Neuronal stem cell (in vitro differentiated cells): Measurements from ENCODE around the gene SAA2.

Experiments
- DNase-seq: peaks from one replicate; pipeline ENCODE4 v3.0.0-alpha.2; 2013; ENCODE audit warnings: low spot score
- H2AFZ ChIP-seq: one replicate; pipeline ENCODE4 v1.6.1; 2013; ENCODE audit warnings: mild to moderate bottlenecking, low read length, inconsistent platforms
- H2AK5ac ChIP-seq: 2 replicates; pipeline ENCODE4 v1.6.1; 2013; ENCODE audit warnings: low read depth, mild to moderate bottlenecking, inconsistent platforms, low read length, moderate library complexity, mixed read lengths
- H2BK120ac ChIP-seq: 2 replicates; pipeline ENCODE4 v1.6.1; 2013; ENCODE audit warnings: low read depth, mild to moderate bottlenecking, inconsistent platforms, low read length, moderate library complexity, mixed read lengths
- H2BK12ac ChIP-seq: one replicate; pipeline ENCODE4 v1.6.1; 2013; ENCODE audit warnings: low read length, inconsistent platforms
- H2BK15ac ChIP-seq: 2 replicates; pipeline ENCODE4 v1.6.1; 2013; ENCODE audit warnings: mild to moderate bottlenecking, low read length, inconsistent platforms, mixed read lengths
- H2BK5ac ChIP-seq: one replicate; pipeline ENCODE4 v1.6.1; 2013; ENCODE audit warnings: inconsistent platforms, mild to moderate bottlenecking, low read length, moderate library complexity
- H3K14ac ChIP-seq: one replicate; pipeline ENCODE4 v1.6.1; 2013; ENCODE audit warnings: low read length, inconsistent platforms
- H3K18ac ChIP-seq: 2 replicates; pipeline ENCODE4 v1.6.1; 2013; ENCODE audit warnings: low read length, inconsistent platforms
- H3K23ac ChIP-seq: 2 replicates; pipeline ENCODE4 v1.6.1; 2013; ENCODE audit warnings: low read depth, mild to moderate bottlenecking, mixed read lengths, low read length, inconsistent platforms; ENCODE audit not compliant: poor library complexity
- H3K27ac ChIP-seq: replicated peaks from 3 replicates; pipeline ENCODE4 v1.5.1; 2013; ENCODE audit warnings: low read length, inconsistent platforms
- H3K27me3 ChIP-seq, 3 experiments: 2 replicates each; pipeline ENCODE4 v1.6.1; 2013; ENCODE audit warnings: low read length in 3 of 3, mild to moderate bottlenecking in 2 of 3, inconsistent platforms in 1 of 3, low read depth in 1 of 3, mixed read lengths in 1 of 3, moderate library complexity in 1 of 3; ENCODE audit not compliant: control insufficient read depth in 3 of 3, insufficient read depth in 3 of 3
- H3K36me3 ChIP-seq, 2 donors: replicated peaks in 1 of 2; 2 replicates each; pipeline ENCODE4 v1.6.1; 2013; ENCODE audit warnings: low read length in 2 of 2; ENCODE audit not compliant: control insufficient read depth in 2 of 2, insufficient read depth in 2 of 2
- H3K4ac ChIP-seq: 2 replicates; pipeline ENCODE4 v1.6.1; 2013; ENCODE audit warnings: inconsistent platforms, mild to moderate bottlenecking, low read length, moderate library complexity
- H3K4me1 ChIP-seq, 2 donors: 1 replicate in 1 of 2; 2 replicates in 1 of 2; pipeline ENCODE4 v1.6.1; 2013; ENCODE audit warnings: low read length in 2 of 2, low read depth in 1 of 2; ENCODE audit not compliant: control insufficient read depth in 2 of 2, insufficient read depth in 1 of 2
- H3K4me2 ChIP-seq: one replicate; pipeline ENCODE4 v1.6.1; 2013; ENCODE audit warnings: mild to moderate bottlenecking, low read length, inconsistent platforms; ENCODE audit not compliant: insufficient read depth, poor library complexity, severe bottlenecking
- H3K4me3 ChIP-seq, 2 donors: 2 replicates each; pipeline ENCODE4 v1.5.1; 2013; ENCODE audit warnings: low read length in 2 of 2, mild to moderate bottlenecking in 2 of 2, inconsistent platforms in 1 of 2, moderate library complexity in 1 of 2
- H3K79me1 ChIP-seq: one replicate; pipeline ENCODE4 v1.6.1; 2013; ENCODE audit warnings: low read depth, mild to moderate bottlenecking, inconsistent platforms, low read length, moderate library complexity
- H3K9ac ChIP-seq: one replicate; pipeline ENCODE4 v1.6.1; 2013; ENCODE audit warnings: mild to moderate bottlenecking, low read depth, low read length, inconsistent platforms; ENCODE audit not compliant: poor library complexity
- H3K9me3 ChIP-seq, 2 donors: replicated peaks in 1 of 2; 2 replicates each; pipeline versions ENCODE3 to v1.6.1; 2013; ENCODE audit warnings: low read length in 2 of 2, mild to moderate bottlenecking in 2 of 2, inconsistent platforms in 1 of 2, low read depth in 1 of 2, mixed read lengths in 1 of 2, moderate library complexity in 1 of 2; ENCODE audit not compliant: control insufficient read depth in 2 of 2, insufficient read depth in 1 of 2
- H4K8ac ChIP-seq: one replicate; pipeline ENCODE4 v1.6.1; 2013; ENCODE audit warnings: low read depth, mild to moderate bottlenecking, inconsistent platforms, low read length, moderate library complexity
- H4K91ac ChIP-seq: one replicate; pipeline ENCODE4 v1.6.1; 2013; ENCODE audit warnings: low read length, low read depth, mild to moderate bottlenecking, inconsistent platforms; ENCODE audit not compliant: poor library complexity
- WGBS, 2 donors: extraction: QIAGEN DNeasy Blood & Tissue Kit; methylation state at CpG; one replicate each; pipeline ENCODE4 v1.1.7; 2013; ENCODE audit warnings: missing lambda C conversion rate in 2 of 2, mixed read lengths in 1 of 2; ENCODE audit not compliant: insufficient read length in 2 of 2, insufficient replicate concordance in 1 of 2; ENCODE audit errors: extremely low coverage in 2 of 2; 5-methylcytosine and 5-hydroxymethylcytosine counted together

The SAA2 gene

GRCh38 chr11:18209058-18209457, 39.4 kb downstream of the SAA2 start:
- no peak overlapping the region for H2BK120ac ChIP-seq
- no peak overlapping the region for H2AFZ ChIP-seq
- no peak overlapping the region for H3K27ac ChIP-seq
- H2AK5ac ChIP-seq, result no peak overlapping the region
- H3K14ac ChIP-seq, result no peak overlapping the region
- H3K4me1 ChIP-seq, result no peaks in the 10 kb centered on the region
- no CpG with 5 or more reads among the region's 33 CpGs for WGBS, 2 donors
- H3K9ac ChIP-seq, result no peak overlapping the region
- DNase-seq, result no peak
- H3K4ac ChIP-seq, result no peak overlapping the region
- no peaks in the 10 kb centered on the region for H3K36me3 ChIP-seq
- H3K4me2 ChIP-seq, result no peak overlapping the region
- no peaks in the 10 kb centered on the region for H3K79me1 ChIP-seq
- H2BK12ac ChIP-seq, result peak overlapping the region; percentile 30
- H3K27me3 ChIP-seq, result peaks cover 0 to 7% (median 2%) of the 10 kb centered on the region in 3 experiments
- no peak overlapping the region for H4K91ac ChIP-seq
- no peak overlapping the region for H3K23ac ChIP-seq
- H2BK5ac ChIP-seq, result no peak overlapping the region
- H2BK15ac ChIP-seq, result no peak overlapping the region
- H3K9me3 ChIP-seq, result no peaks in the 10 kb centered on the region
- no peak overlapping the region for H4K8ac ChIP-seq
- H3K18ac ChIP-seq, result no peak overlapping the region
- no peak overlapping the region for H3K4me3 ChIP-seq

DNA sequence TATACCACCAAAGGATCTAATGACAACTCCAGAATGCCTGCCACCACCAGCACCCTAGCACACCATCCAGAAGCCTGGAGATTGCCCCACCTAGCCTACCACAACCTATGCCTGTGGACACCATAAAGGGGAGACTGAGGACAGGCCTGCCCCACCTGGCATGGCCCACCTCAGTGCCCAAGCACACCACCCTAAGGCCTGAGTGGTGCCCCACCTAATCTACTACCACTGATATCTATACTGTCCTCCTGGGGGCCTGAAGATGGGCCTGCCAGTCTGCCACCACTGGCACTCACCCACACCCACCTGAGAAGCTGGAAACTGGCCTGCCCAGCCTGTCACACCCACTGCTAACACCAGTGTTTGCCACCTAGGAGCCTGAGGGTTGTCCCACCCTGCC, 43.7 kb downstream of the SAA2 start:
- H2AFZ ChIP-seq, result no peak overlapping the region
- no peak overlapping the region for H2BK5ac ChIP-seq
- no peaks in the 10 kb centered on the region for H3K79me1 ChIP-seq

DNA sequence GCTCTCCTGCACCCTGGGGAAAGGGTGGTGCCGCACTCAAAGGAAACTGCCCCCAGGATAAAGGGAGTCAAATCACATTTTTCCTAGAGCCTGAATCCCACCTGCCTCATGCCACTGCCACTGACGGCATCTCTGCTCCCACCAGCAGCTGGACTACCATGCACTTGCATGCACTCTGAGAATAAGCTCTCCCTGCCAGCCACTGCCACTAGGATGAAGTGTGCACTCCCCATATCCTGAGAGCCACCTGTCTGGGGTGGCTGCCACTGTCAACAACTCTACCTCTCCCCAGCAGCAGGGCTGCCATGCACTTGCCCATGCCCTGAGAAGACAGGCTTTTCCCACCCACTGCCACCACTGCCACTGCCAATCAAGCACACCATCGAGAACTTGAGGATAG, 44.2 kb downstream of the SAA2 start:
- Histone ChIP-seq H3K79me1 (no peaks in the 10 kb centered on the region), H2BK5ac (no peak overlapping the region), H3K4me3 (no peak overlapping the region), H2BK120ac (no peak overlapping the region), H3K14ac (peak overlapping the region; percentile 32), H2BK15ac (peak overlapping the region; percentile 75), H3K36me3 (no peaks in the 10 kb centered on the region), H4K91ac (no peak overlapping the region), H3K27me3 (peaks cover 0 to 3% (median 2%) of the 10 kb centered on the region in 3 experiments), H3K27ac (no peak overlapping the region), H2AK5ac (no peak overlapping the region), H3K23ac (no peak overlapping the region), H2AFZ (no peak overlapping the region), H3K9ac (no peak overlapping the region), H3K4me2 (no peak overlapping the region), H3K9me3 (no peaks in the 10 kb centered on the region), H3K4ac (no peak overlapping the region), H3K4me1 (no peaks in the 10 kb centered on the region), H4K8ac (no peak overlapping the region), H3K18ac (no peak overlapping the region), H2BK12ac (no peak overlapping the region)
- no CpG with 5 or more reads among the region's 3 CpGs for whole genome bisulfite sequencing, 2 donors
- DNase-seq, result no peak

More for the DNA sequence above, 43.7 kb downstream of the SAA2 start:
- H4K8ac ChIP-seq, result no peak overlapping the region
- H3K23ac ChIP-seq, result no peak overlapping the region
- H2BK120ac ChIP-seq, result no peak overlapping the region
- no peaks in the 10 kb centered on the region for H3K9me3 ChIP-seq
- H3K4ac ChIP-seq, result no peak overlapping the region
- peak overlapping the region; percentile 31 for H3K18ac ChIP-seq
- no peak overlapping the region for H3K4me3 ChIP-seq
- no peak overlapping the region for H2BK12ac ChIP-seq
- DNase-seq, result no peak
- no peak overlapping the region for H3K4me2 ChIP-seq
- no peaks in the 10 kb centered on the region for H3K36me3 ChIP-seq
- no peak overlapping the region for H3K14ac ChIP-seq
- no peak overlapping the region for H2BK15ac ChIP-seq
- no peak overlapping the region for H3K9ac ChIP-seq
- H3K27me3 ChIP-seq, result peaks cover 0 to 3% (median 2%) of the 10 kb centered on the region in 3 experiments
- H3K27ac ChIP-seq, result no peak overlapping the region
- H2AK5ac ChIP-seq, result peak overlapping the region; percentile 45
- no peaks in the 10 kb centered on the region for H3K4me1 ChIP-seq
- H4K91ac ChIP-seq, result no peak overlapping the region

GRCh38 chr11:18203723-18204122, 44.7 kb downstream of the SAA2 start:
- H3K18ac ChIP-seq, result peak overlapping the region; percentile 23
- H2BK15ac ChIP-seq, result peak overlapping the region; percentile 35
- H2AK5ac ChIP-seq, result no peak overlapping the region
- H2AFZ ChIP-seq, result peak overlapping the region; percentile 25
- no peak overlapping the region for H2BK12ac ChIP-seq
- H4K91ac ChIP-seq, result no peak overlapping the region
- H4K8ac ChIP-seq, result no peak overlapping the region
- peak; percentile 40 for DNase-seq
- H3K4ac ChIP-seq, result no peak overlapping the region
- no peak overlapping the region for H3K9ac ChIP-seq
- H3K79me1 ChIP-seq, result no peaks in the 10 kb centered on the region
- WGBS, 2 donors, result no CpG with 5 or more reads among the region's 6 CpGs
- H3K4me2 ChIP-seq, result no peak overlapping the region
- H3K23ac ChIP-seq, result no peak overlapping the region
- H2BK120ac ChIP-seq, result no peak overlapping the region
- no peak overlapping the region for H2BK5ac ChIP-seq
- no peak overlapping the region for H3K4me3 ChIP-seq
- H3K4me1 ChIP-seq, result no peaks in the 10 kb centered on the region
- peaks cover 0 to 2% (median 0%) of the 10 kb centered on the region in 3 experiments for H3K27me3 ChIP-seq
- H3K27ac ChIP-seq, result no peak overlapping the region
- H3K36me3 ChIP-seq, result no peaks in the 10 kb centered on the region
- no peak overlapping the region for H3K14ac ChIP-seq
- no peaks in the 10 kb centered on the region for H3K9me3 ChIP-seq
